Keratinocyte (primary cell): ENCODE data around the gene ACTN1. TPM values are rescaled to one million over a fixed set of nuclear protein-coding genes. Genes with fewer than 3 reads are reported as not detected.

Source experiments
- DNase-seq: peaks from one replicate; pipeline ENCODE4 v3.0.0-alpha.2; 2011; ENCODE audit warnings: low read depth, missing footprints, low spot score
- FAIRE-seq: peaks from 2 replicates; lab custom pipeline; 2011; peaks lifted over from hg19 to GRCh38; lab: Jason Lieb, UNC
- H2AFZ ChIP-seq: 2 replicates; pipeline ENCODE4 v1.6.0; 2012; ENCODE audit warnings: low read length, control low read depth, inconsistent platforms; ENCODE audit not compliant: control insufficient read depth
- H3K27ac ChIP-seq: 2 replicates; pipeline ENCODE4 v1.5.1; 2011; ENCODE audit warnings: low read length; ENCODE audit not compliant: control insufficient read depth, insufficient read depth
- H3K27me3 ChIP-seq: 3 replicates; pipeline ENCODE4 v1.6.0; 2011; ENCODE audit warnings: low read length; ENCODE audit not compliant: control insufficient read depth, insufficient read depth; ENCODE audit errors: extremely low read depth
- H3K36me3 ChIP-seq, 2 experiments: 2 replicates in 1 of 2; 3 replicates in 1 of 2; pipeline ENCODE4 v1.5.1; 2011; ENCODE audit warnings: low read length in 2 of 2, mild to moderate bottlenecking in 1 of 2; ENCODE audit not compliant: control insufficient read depth in 2 of 2, insufficient read depth in 2 of 2; ENCODE audit errors: extremely low read depth in 1 of 2
- H3K4me1 ChIP-seq: 3 replicates; pipeline ENCODE4 v1.5.1; 2011; ENCODE audit warnings: low read length; ENCODE audit not compliant: control insufficient read depth, insufficient read depth; ENCODE audit errors: extremely low read depth
- H3K4me2 ChIP-seq: 3 replicates; pipeline ENCODE4 v1.6.0; 2011; ENCODE audit warnings: low read depth, low read length; ENCODE audit not compliant: control insufficient read depth, insufficient read depth; ENCODE audit errors: extremely low read depth
- H3K4me3 ChIP-seq, 3 experiments: fragments of 200-600 bp in 1 of 3; sonication (generic) in 1 of 3; 2 replicates in 2 of 3; 3 replicates in 1 of 3; pipeline ENCODE4 v1.5.1; 2011 to 2016; ENCODE audit warnings: low read length in 3 of 3, mild to moderate bottlenecking in 3 of 3, control low read depth in 2 of 3, inconsistent platforms in 1 of 3, low read depth in 1 of 3, mixed read lengths in 1 of 3, mixed run types in 1 of 3, moderate library complexity in 1 of 3; ENCODE audit not compliant: control insufficient read depth in 2 of 3, insufficient read depth in 2 of 3; ENCODE audit errors: extremely low read depth in 1 of 3
- H3K79me2 ChIP-seq: 2 replicates; pipeline ENCODE4 v1.6.0; 2012; ENCODE audit warnings: low read length; ENCODE audit not compliant: control insufficient read depth, insufficient read depth
- H3K9ac ChIP-seq: 3 replicates; pipeline ENCODE4 v1.6.0; 2011; ENCODE audit warnings: low read length; ENCODE audit not compliant: control insufficient read depth, insufficient read depth; ENCODE audit errors: extremely low read depth
- H3K9me1 ChIP-seq: 3 replicates; pipeline ENCODE4 v1.6.0; 2011; ENCODE audit warnings: low read length; ENCODE audit not compliant: control insufficient read depth, insufficient read depth; ENCODE audit errors: extremely low read depth
- H3K9me3 ChIP-seq: 2 replicates; pipeline ENCODE4 v1.5.1; 2012; ENCODE audit warnings: low read depth, low read length; ENCODE audit not compliant: control insufficient read depth
- H4K20me1 ChIP-seq: 3 replicates; pipeline ENCODE4 v1.6.0; 2011; ENCODE audit warnings: low read length; ENCODE audit not compliant: control insufficient read depth, insufficient read depth; ENCODE audit errors: extremely low read depth
- EZH2 ChIP-seq: IDR thresholded peaks from one replicate; pipeline ENCODE4 v1.6.1; 2012; ENCODE audit warnings: inconsistent platforms, mild to moderate bottlenecking, low read length, moderate library complexity
- dilution Hi-C: fragments of 300-500 bp; cut with MboI; formaldehyde crosslinking; loops from one replicate; pipeline ENCODE4 v1.7.0; 2020; ENCODE audit warnings: low sequenced_read_pairs; ENCODE audit not compliant: extremely low pct_ligation_motif_present
- polyA plus RNA-seq, 5 experiments: library from polyadenylated mRNA; depleted of rRNA in 3 of 5; stranded (reverse) in 3 of 5; stranded (forward) in 1 of 5; unstranded in 1 of 5; fragments of >200 nt; gene quantifications; 1 replicate in 1 of 5; 2 replicates in 3 of 5; 3 replicates in 1 of 5; pipeline versions ENCODE4 v1.2.1 to v1.2.3, GENCODE V29; 2011 to 2012; ENCODE audit warnings: missing spikeins in 2 of 5, low read depth in 1 of 5, low replicate concordance in 1 of 5
- TF ChIP-seq, protein P1 (sequence below), 3 experiments: IDR thresholded peaks in 1 of 3; conservative IDR thresholded peaks in 1 of 3; optimal IDR thresholded peaks in 1 of 3; 2 replicates in 2 of 3; 3 replicates in 1 of 3; pipeline versions ENCODE3 to v1.5.1; 2011; ENCODE audit warnings: low read length in 3 of 3, mild to moderate bottlenecking in 3 of 3, moderate library complexity in 2 of 3, control low read depth in 1 of 3, inconsistent platforms in 1 of 3; ENCODE audit not compliant: insufficient read depth in 2 of 3; ENCODE audit errors: extremely low read depth in 1 of 3

Gene ACTN1
- polyA plus RNA-seq, 1 donor (not counting 4 experiments of a cell fraction or from before 2014, with no cell fraction given): 558 TPM

DNA sequence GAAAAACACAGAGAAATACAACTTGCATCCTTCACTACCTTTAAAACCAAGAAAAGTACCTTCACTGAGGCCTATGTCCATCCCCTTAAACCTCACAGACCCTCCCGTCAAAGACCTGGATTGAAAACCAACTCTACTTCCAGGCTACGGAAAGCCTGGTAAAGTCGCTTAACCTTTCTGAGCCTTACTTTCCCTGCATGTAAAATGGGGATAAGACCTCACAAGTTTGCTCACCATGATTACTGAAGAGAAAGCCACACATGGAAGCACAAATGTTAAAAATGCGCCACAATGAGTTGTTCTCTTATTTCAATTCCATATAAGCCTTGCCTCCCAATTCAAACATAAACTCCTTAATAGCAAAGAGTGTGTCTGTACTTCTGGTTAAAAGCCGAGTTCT lies 8.4 kb downstream of the ACTN1 start:
- Histone ChIP-seq H3K27me3 (no peaks in the 10 kb centered on the region), H2AFZ (no peak overlapping the region), H3K79me2 (peaks cover 100% of the 10 kb centered on the region), H3K4me3 (no peak overlapping the region), H3K4me2 (no peak overlapping the region), H3K9me3 (no peaks in the 10 kb centered on the region), H3K36me3 (peaks cover 33 to 83% of the 10 kb centered on the region in 2 experiments), H3K9ac (no peak overlapping the region), H4K20me1 (peaks cover 96% of the 10 kb centered on the region), H3K27ac (peak overlapping the region; percentile 3), H3K4me1 (peaks cover 77% of the 10 kb centered on the region), H3K9me1 (peaks cover 31% of the 10 kb centered on the region)
- peak; percentile 44 for FAIRE-seq
- dilution Hi-C loops: no loop called here
- no peak for TF ChIP-seq EZH2
- TF ChIP-seq, protein P1, sequence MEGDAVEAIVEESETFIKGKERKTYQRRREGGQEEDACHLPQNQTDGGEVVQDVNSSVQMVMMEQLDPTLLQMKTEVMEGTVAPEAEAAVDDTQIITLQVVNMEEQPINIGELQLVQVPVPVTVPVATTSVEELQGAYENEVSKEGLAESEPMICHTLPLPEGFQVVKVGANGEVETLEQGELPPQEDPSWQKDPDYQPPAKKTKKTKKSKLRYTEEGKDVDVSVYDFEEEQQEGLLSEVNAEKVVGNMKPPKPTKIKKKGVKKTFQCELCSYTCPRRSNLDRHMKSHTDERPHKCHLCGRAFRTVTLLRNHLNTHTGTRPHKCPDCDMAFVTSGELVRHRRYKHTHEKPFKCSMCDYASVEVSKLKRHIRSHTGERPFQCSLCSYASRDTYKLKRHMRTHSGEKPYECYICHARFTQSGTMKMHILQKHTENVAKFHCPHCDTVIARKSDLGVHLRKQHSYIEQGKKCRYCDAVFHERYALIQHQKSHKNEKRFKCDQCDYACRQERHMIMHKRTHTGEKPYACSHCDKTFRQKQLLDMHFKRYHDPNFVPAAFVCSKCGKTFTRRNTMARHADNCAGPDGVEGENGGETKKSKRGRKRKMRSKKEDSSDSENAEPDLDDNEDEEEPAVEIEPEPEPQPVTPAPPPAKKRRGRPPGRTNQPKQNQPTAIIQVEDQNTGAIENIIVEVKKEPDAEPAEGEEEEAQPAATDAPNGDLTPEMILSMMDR (optimal IDR thresholded peaks at IDR 0.05 in 1 of 3, IDR thresholded peaks at IDR 0.05 in 1 of 3, conservative IDR thresholded peaks at IDR 0.05 in 1 of 3; ENCODE audit: extremely low read depth in 1 of 3, insufficient read depth in 2 of 3, low read length in 3 of 3): no peak
- no peak for DNase-seq

DNA sequence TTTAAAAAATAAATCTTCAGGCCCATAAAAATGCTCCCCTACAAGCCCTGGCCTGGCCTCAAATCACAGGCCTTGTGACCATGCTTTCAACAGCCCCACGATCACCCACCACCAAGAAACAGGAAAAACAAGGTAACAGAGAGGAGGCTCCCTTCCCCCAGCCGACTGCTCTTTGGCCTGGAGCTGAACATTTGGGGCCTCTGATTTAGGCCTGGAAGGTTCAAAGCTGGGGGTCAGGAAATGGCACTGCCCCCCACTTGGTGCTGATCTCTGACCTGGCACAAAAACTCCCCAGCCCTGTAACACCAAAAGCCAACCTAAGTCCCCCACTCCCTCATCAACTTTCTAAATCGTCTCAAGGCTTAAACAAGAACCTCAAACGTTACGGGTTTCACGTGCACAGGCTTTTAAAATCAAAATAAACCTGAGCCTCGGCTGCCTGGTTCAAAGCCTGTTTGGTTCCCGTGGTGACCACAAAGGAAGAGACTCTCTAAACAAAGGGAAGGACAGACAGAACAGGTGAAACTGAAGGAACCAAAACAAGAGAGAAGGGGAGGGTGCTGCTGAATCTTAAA lies 9.0 kb downstream of the ACTN1 start:
- dilution Hi-C loops: no loop called here
- FAIRE-seq: no peak
- Histone ChIP-seq H4K20me1 (peaks cover 98% of the 10 kb centered on the region), H3K9ac (no peak overlapping the region), H3K79me2 (peaks cover 100% of the 10 kb centered on the region), H2AFZ (no peak overlapping the region), H3K27me3 (no peaks in the 10 kb centered on the region), H3K9me1 (peaks cover 28% of the 10 kb centered on the region), H3K27ac (no peak overlapping the region), H3K9me3 (no peaks in the 10 kb centered on the region), H3K4me1 (peaks cover 76% of the 10 kb centered on the region), H3K4me2 (no peak overlapping the region), H3K36me3 (peaks cover 36 to 82% of the 10 kb centered on the region in 2 experiments), H3K4me3 (no peak overlapping the region)
- TF ChIP-seq, protein P1 (optimal IDR thresholded peaks at IDR 0.05 in 1 of 3, IDR thresholded peaks at IDR 0.05 in 1 of 3, conservative IDR thresholded peaks at IDR 0.05 in 1 of 3; ENCODE audit: extremely low read depth in 1 of 3, insufficient read depth in 2 of 3, low read length in 3 of 3): no peak
- TF ChIP-seq EZH2: no peak
- DNase-seq: no peak
